Esophagus squamous epithelium (tissue), 5 donors: ENCODE results near the gene ZFYVE28. TPM values are rescaled to one million over a fixed set of nuclear protein-coding genes. Genes with fewer than 3 reads are reported as not detected.

ENCODE experiments used
- DNase-seq: peaks from one replicate; lab custom pipeline; 2025; lab: John Stamatoyannopoulos, UW
- H3K27ac ChIP-seq, 4 donors: fragments of 200-600 bp; sonication (generic); one replicate each; pipeline ENCODE4 v1.5.1; 2016 to 2019; ENCODE audit warnings: mild to moderate bottlenecking in 1 of 4
- H3K27me3 ChIP-seq, 4 donors: fragments of 200-600 bp; sonication (generic); 1 replicate in 3 of 4; 2 replicates in 1 of 4; pipeline versions ENCODE4 v1.5.1 to v1.6.0; 2017 to 2021; ENCODE audit warnings: antibody characterized with exemption in 1 of 4
- H3K36me3 ChIP-seq, 3 donors: fragments of 200-600 bp; sonication (generic); one replicate each; pipeline ENCODE4 v1.5.1; 2016 to 2019
- H3K4me1 ChIP-seq, 3 donors: fragments of 200-600 bp; sonication (generic); one replicate each; pipeline ENCODE4 v1.5.1; 2017 to 2019
- H3K4me3 ChIP-seq, 4 donors: fragments of 200-600 bp; sonication (generic); 1 replicate in 3 of 4; 2 replicates in 1 of 4; pipeline ENCODE4 v1.5.1; 2016 to 2019; ENCODE audit warnings: mild to moderate bottlenecking in 2 of 4, moderate library complexity in 1 of 4
- H3K9me3 ChIP-seq, 3 donors: fragments of 200-600 bp; sonication (generic); one replicate each; pipeline ENCODE4 v1.5.1; 2016 to 2019
- POLR2A ChIP-seq, 4 donors: fragments of 450-650 bp; IDR thresholded peaks; one replicate each; pipeline ENCODE4 v1.6.1; 2017; ENCODE audit warnings: antibody characterized with exemption in 4 of 4, mild to moderate bottlenecking in 4 of 4, moderate library complexity in 3 of 4
- WGBS, 2 donors: methylation state at CpG; one replicate each; pipeline ENCODE4 v1.1.5; 2018; 5-methylcytosine and 5-hydroxymethylcytosine counted together
- intact Hi-C: fragments of 100-400 bp; cut with DNase I; formaldehyde crosslinking; loops from one replicate; pipeline ENCODE4 v1.15.0; 2022
- total RNA-seq, 4 donors: library from RNA; depleted of rRNA; stranded (reverse); fragments of >200 nt; gene quantifications; one replicate each; pipeline ENCODE4 v1.1.0, GENCODE V29; 2016
- TF ChIP-seq, protein P1 (sequence below), 6 experiments: fragments of 450-650 bp in 4 of 6; fragments of 200-600 bp in 2 of 6; sonication (generic) in 2 of 6; IDR thresholded peaks; one replicate each; pipeline ENCODE4 v1.5.1; 2016 to 2019; ENCODE audit warnings: antibody characterized with exemption in 6 of 6, mild to moderate bottlenecking in 4 of 6, moderate library complexity in 4 of 6
- donor health status: DM: yes; HTN: yes; CAD: no.

ZFYVE28 gene
- total RNA-seq, 4 donors from 2014 or later = 5.1 to 8.5 (median 8.2) TPM

DNA sequence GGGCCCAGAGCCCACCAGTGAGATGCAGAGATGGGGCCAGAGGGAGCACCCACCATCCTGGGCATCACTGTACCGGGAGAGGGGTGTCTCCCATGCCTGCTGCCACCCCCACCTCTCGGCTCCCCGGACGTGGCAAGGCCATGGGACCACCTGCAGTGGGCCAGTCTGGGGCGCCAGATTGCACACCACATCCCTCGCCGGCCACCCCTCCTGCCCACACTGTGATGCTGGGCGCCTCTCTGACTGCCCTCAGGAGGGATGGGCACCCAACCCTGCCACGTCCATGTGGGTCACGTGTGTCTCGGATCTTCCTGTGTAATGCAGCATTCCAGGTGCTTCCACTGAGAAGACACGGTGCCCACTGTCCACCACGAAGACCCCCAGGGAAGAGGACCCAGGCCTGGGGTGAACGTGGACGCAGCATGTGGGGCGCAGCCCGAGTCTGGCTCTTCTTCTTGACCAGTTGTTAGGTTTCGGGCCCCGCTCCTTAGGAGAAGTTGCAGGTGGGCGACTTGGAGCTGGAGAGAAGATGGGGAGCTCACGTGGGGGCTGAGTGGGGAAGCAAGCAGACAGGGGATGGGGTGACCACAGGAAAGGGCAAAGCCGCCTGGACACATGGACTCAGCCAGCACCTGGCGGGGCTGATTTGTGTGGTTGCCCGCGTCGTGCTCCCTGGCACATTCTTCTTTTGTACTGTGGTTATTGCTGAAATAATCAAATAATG, 47.7 kb downstream of the ZFYVE28 start:
- H3K9me3 ChIP-seq = peaks cover 0 to 4% (median 4%) of the 10 kb centered on the region in 3 donors
- no peaks in the 10 kb centered on the region for H3K27me3 ChIP-seq
- WGBS, 2 donors = 70 to 88% methylated on average over 6 to 19 of the region's 26 CpGs
- TF ChIP-seq, protein P1, sequence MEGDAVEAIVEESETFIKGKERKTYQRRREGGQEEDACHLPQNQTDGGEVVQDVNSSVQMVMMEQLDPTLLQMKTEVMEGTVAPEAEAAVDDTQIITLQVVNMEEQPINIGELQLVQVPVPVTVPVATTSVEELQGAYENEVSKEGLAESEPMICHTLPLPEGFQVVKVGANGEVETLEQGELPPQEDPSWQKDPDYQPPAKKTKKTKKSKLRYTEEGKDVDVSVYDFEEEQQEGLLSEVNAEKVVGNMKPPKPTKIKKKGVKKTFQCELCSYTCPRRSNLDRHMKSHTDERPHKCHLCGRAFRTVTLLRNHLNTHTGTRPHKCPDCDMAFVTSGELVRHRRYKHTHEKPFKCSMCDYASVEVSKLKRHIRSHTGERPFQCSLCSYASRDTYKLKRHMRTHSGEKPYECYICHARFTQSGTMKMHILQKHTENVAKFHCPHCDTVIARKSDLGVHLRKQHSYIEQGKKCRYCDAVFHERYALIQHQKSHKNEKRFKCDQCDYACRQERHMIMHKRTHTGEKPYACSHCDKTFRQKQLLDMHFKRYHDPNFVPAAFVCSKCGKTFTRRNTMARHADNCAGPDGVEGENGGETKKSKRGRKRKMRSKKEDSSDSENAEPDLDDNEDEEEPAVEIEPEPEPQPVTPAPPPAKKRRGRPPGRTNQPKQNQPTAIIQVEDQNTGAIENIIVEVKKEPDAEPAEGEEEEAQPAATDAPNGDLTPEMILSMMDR (IDR thresholded peaks at IDR 0.05) = no peak
- TF ChIP-seq POLR2A (IDR thresholded peaks at IDR 0.05) = no peak
- intact Hi-C loops = no loop called here
- no peaks in the 10 kb centered on the region for H3K36me3 ChIP-seq
- no peaks in the 10 kb centered on the region for H3K4me1 ChIP-seq
- DNase-seq = no peak
- H3K27ac ChIP-seq = no peak overlapping the region
- no peak overlapping the region for H3K4me3 ChIP-seq

DNA sequence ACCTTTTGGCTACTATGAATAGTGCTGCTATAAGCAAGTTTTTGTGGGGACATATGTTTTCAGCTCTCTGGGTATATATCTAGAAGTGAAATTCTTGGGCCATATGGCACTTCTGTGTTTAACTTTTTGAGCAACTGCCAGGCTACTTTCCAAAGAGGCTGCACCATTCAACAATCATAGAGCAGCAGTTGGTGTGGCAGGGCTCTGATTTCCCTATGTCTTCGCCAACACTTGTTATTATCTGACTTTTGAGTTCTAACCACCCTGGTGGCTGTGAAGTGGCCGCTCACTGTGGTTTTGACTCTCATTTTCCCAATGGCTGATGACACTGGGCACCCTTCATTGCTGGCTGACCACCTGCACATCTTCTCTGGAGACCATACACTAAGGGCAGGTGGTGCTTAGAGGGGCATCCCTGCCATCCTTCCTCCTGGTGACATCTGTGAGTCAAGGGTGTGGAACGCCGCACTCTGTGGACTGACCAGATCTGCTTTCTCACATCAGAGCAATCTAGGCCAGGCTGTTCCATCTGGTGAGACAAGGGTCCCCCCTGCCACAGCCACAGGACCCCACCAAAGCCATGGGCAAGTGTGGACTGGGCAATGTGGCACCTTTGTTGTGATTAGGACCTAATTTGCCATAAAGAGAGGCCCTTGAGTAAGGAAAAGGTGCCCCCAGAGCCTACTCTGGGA, 49.6 kb downstream of the ZFYVE28 start:
- H3K27me3 ChIP-seq = no peaks in the 10 kb centered on the region
- WGBS, 2 donors = 86 to 100% methylated on average over 2 to 3 of the region's 4 CpGs
- H3K4me1 ChIP-seq = peaks cover 5 to 17% (median 8%) of the 10 kb centered on the region in 3 donors
- DNase-seq = no peak
- H3K36me3 ChIP-seq = no peaks in the 10 kb centered on the region
- peaks cover 0 to 4% (median 4%) of the 10 kb centered on the region in 3 donors for H3K9me3 ChIP-seq
- no peak overlapping the region for H3K4me3 ChIP-seq
- intact Hi-C loops = no loop called here
- no peak for TF ChIP-seq POLR2A (IDR thresholded peaks at IDR 0.05)
- TF ChIP-seq, protein P1 (IDR thresholded peaks at IDR 0.05) = no peak
- no peak overlapping the region for H3K27ac ChIP-seq

DNA sequence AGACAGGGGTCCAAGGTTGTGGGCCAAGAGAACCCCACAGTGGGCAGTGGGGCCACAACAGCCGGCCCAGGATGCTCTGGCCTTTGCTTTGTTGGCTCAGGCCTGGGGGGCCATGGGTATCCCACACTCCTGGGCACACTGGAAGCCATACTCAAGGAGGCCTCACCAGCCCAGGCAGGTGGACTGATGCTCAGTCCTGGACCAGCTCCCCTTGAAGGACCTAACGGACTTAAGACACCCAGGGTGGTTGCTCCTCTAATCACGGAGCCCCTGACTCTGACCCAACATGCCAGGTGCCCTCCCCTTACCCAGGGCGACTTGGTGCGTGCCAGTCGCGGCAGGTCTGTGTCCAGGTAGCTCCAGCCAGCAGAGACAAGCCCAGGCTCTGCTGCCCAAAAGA, 50.8 kb downstream of the ZFYVE28 start:
- intact Hi-C loops = no loop called here
- no peaks in the 10 kb centered on the region for H3K27me3 ChIP-seq
- DNase-seq = no peak
- no peak for TF ChIP-seq POLR2A (IDR thresholded peaks at IDR 0.05)
- TF ChIP-seq, protein P1 (IDR thresholded peaks at IDR 0.05) = no peak
- 52 to 67% methylated on average over 5 to 7 of the region's 7 CpGs for WGBS, 2 donors
- H3K4me1 ChIP-seq = peaks cover 8 to 29% (median 12%) of the 10 kb centered on the region in 3 donors
- H3K36me3 ChIP-seq = no peaks in the 10 kb centered on the region
- H3K4me3 ChIP-seq = no peak overlapping the region
- H3K9me3 ChIP-seq = peaks cover 0 to 4% (median 4%) of the 10 kb centered on the region in 3 donors
- H3K27ac ChIP-seq = no peak overlapping the region

DNA sequence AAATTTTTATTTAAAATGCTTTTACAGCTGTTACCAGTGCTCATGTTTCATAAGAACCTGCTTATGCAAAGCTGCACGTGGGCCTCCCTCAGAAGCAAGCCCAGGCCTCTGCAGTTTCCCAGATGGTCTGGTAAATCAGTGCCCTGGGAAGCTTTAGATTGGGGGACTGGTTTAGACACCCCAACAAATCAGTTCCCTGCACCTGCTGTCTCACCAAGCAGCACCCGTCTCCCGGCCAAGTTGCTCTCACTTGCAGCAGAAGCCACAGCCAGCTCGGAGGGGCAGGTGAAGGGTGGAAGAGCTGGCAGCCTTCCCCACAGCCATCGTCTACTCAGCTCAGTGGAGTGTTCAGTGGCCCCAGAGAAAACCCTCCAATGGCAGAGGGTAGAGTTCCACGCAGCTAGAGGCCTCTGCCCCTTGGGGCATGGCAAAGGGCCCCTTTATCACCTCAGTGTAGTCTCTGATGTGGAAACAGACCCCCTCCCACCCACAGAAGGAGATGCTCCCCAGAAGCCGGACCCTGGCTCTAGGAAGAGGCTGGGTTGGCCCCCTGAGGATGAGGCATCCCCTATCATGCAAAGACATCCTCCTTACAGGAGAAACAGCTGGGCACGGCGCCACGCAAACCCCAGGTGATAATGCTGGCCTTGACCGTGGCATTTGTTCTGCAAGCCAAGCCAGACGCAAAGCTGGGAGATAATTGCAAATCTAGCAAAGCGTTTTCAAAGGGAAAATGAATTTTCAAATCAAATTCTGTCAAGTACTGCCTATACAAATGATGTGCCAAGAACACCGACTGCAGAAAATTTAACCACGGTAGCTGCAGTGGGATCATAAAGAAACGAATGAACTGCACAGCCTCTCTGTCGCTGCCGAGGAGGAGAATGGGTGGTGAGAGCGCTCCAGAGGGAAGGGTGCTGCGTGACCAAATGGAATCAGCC, 51.9 kb downstream of the ZFYVE28 start:
- TF ChIP-seq, protein P1 (IDR thresholded peaks at IDR 0.05) = no peak
- no peak for TF ChIP-seq POLR2A (IDR thresholded peaks at IDR 0.05)
- WGBS, 2 donors = 66 to 78% methylated on average over 14 to 17 of the region's 20 CpGs

More for the DNA sequence above, 51.9 kb downstream of the ZFYVE28 start:
- Histone ChIP-seq H3K27me3 (no peaks in the 10 kb centered on the region), H3K36me3 (no peaks in the 10 kb centered on the region), H3K27ac (no peak overlapping the region), H3K9me3 (peaks cover 0 to 4% (median 4%) of the 10 kb centered on the region in 3 donors), H3K4me1 (peaks cover 8 to 29% (median 12%) of the 10 kb centered on the region in 3 donors), H3K4me3 (no peak overlapping the region)
- intact Hi-C loops = no loop called here
- DNase-seq = no peak
